ENCODE data around the gene COPA.

COPA gene

GRCh38 chr1:160367516-160367900, 24.5 kb upstream of the COPA start:
- no peak overlapping the region for H3K4me3 ChIP-seq (ENCODE audit: low read depth, low read length)
- TF ChIP-seq CTCF (IDR thresholded peaks at IDR 0.05; ENCODE audit: borderline replicate concordance, insufficient read depth, low read depth, low read length), result no peak

GRCh38 chr1:160366731-160367515, 23.9 kb upstream of the COPA start, which contains the start of gene NHLH1:
Gene NHLH1, plus strand, starts transcription at chr1:160367071. Its CDS starts 3,661 bp downstream, at chr1:160370732.
- no peak for TF ChIP-seq CTCF (IDR thresholded peaks at IDR 0.05; ENCODE audit: borderline replicate concordance, insufficient read depth, low read depth, low read length)
- H3K4me3 ChIP-seq (ENCODE audit: low read depth, low read length), result no peak within 1 kb of the TSS

DNA sequence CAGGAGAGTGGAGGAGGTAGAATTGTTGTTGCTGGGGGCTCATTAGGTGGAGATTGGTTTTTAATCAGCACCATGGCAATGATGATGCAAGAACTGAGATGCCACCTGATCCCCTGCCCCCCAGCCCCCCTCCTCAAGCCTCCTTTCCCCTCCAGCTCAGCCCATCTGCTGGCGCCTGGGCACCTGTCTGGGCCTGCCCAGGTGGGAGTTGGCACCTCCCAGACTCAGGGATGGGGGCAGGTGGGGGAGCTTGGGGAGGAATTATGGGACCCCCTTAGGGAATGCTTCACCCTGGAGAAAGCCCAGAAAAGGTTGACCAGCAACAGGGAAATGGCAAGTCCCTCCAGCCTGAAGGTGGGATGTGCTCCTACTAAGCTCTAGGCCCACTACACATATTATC, 22.3 kb upstream of the COPA start:
- no peak overlapping the region for H3K4me3 ChIP-seq (ENCODE audit: low read depth, low read length)
- TF ChIP-seq CTCF (IDR thresholded peaks at IDR 0.05; ENCODE audit: borderline replicate concordance, insufficient read depth, low read depth, low read length), result no peak

DNA sequence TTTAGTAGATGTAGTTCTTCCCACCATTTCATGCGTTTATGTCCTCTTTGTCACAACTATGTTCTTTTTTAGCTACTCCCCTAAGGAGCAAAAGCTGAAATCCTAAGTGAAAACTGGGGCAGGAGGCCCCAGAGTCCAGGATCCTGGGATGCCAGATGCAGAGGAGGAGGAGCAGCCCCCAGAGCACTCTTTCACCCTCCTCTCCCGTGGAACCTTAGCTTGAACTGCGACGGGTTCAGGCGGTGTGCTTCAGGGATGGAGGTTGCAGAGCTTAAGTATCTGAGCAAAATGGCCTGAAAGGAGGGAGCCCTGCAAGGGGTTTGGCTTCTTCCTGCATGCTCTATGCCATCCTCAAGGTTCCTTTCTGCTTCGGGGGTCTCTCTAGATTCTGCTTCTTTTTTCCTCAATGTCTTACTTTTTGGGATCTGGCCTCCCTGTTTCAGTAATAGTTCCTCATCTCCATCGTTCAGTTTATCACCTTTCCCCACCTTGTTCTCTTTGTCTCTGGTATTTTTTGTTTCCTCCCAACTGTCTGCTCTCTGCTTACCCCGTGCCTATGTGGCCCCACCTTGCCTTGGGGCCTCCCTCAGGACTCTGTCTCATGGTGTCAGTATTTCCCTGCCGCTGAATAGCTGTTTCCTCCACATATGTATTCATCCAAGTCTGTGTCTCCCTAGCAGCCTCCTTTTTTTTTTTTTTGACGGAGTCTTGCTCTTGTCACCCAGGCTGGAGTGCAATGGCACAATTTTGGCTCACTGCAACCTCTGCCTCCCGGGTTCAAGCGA, 21.1 kb upstream of the COPA start:
- no peak for TF ChIP-seq CTCF (IDR thresholded peaks at IDR 0.05; ENCODE audit: borderline replicate concordance, insufficient read depth, low read depth, low read length)
- H3K4me3 ChIP-seq (ENCODE audit: low read depth, low read length), result no peak overlapping the region

DNA sequence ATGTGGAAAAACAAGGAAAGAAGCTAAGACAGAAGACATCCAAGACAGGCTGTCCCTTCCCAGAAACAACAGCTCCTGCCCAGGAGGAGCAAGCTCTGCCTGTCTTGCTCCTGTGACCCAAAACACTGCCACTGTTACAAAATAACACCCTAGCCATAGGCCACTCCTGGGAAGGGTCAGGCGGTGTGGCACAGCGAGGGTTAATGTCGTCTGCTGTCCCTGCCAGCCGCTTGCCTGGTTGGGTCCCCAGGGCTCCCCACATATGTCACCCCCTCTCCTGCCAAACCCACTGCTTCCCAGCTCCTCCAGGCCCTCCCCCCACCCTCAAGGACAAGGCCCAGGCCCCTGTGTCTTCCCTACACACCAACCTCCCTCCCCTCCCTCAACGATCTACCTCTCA, 20.0 kb upstream of the COPA start:
- no peak overlapping the region for H3K4me3 ChIP-seq (ENCODE audit: low read depth, low read length)
- TF ChIP-seq CTCF (IDR thresholded peaks at IDR 0.05; ENCODE audit: borderline replicate concordance, insufficient read depth, low read depth, low read length), result no peak

- TF ChIP-seq CTCF (IDR thresholded peaks at IDR 0.05; ENCODE audit: borderline replicate concordance, insufficient read depth, low read depth, low read length), result no peak
- H3K4me3 ChIP-seq (ENCODE audit: low read depth, low read length), result no peak overlapping the region
Measured at GRCh38 chr1:160362168-160362957, 19.3 kb upstream of the COPA start.

All from GM12875 (cell line).